Peyer's patch (tissue), 4 donors: Measurements from ENCODE around the gene PRCD.

Experiments
- POLR2A ChIP-seq, 2 donors: fragments of 450-650 bp; IDR thresholded peaks; one replicate each; pipeline ENCODE4 v1.5.1; 2017; ENCODE audit warnings: antibody characterized with exemption in 2 of 2, mild to moderate bottlenecking in 2 of 2, moderate library complexity in 2 of 2
- TF ChIP-seq, protein P1 (sequence below), 6 experiments: fragments of 450-650 bp in 4 of 6; fragments of 200-600 bp in 2 of 6; sonication (generic) in 1 of 6; IDR thresholded peaks; one replicate each; pipeline ENCODE4 v1.5.1; 2017 to 2019; ENCODE audit warnings: antibody characterized with exemption in 6 of 6, mild to moderate bottlenecking in 3 of 6, moderate library complexity in 1 of 6

DNA sequence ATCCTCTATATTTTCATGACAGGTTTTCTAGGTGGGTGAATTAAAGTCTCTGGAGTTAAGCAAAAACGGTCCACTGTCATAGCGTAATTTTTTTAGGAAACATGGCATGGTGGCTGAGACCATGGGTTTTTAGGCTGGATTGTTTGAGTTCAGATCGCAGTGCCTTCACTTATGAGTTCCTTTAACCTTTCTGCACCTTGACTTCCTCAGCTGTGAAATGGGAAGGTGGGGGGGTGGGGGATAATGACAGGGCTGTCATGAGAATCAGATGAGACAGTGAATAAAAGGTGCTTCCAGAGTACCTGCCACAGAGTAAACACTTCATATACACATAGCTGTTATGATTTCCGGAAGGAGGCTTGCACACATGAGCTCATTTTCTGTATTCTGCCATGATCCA lies 11.8 kb downstream of the PRCD start:
- TF ChIP-seq, protein P1, sequence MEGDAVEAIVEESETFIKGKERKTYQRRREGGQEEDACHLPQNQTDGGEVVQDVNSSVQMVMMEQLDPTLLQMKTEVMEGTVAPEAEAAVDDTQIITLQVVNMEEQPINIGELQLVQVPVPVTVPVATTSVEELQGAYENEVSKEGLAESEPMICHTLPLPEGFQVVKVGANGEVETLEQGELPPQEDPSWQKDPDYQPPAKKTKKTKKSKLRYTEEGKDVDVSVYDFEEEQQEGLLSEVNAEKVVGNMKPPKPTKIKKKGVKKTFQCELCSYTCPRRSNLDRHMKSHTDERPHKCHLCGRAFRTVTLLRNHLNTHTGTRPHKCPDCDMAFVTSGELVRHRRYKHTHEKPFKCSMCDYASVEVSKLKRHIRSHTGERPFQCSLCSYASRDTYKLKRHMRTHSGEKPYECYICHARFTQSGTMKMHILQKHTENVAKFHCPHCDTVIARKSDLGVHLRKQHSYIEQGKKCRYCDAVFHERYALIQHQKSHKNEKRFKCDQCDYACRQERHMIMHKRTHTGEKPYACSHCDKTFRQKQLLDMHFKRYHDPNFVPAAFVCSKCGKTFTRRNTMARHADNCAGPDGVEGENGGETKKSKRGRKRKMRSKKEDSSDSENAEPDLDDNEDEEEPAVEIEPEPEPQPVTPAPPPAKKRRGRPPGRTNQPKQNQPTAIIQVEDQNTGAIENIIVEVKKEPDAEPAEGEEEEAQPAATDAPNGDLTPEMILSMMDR (IDR thresholded peaks at IDR 0.05): no peak
- no peak for TF ChIP-seq POLR2A (IDR thresholded peaks at IDR 0.05)
